Adrenal gland (tissue), 5 donors: ENCODE results near the gene FNDC4.

Experiments used
- POLR2A ChIP-seq, 2 donors: fragments of 450-650 bp; IDR thresholded peaks; one replicate each; pipeline ENCODE4 v1.6.1; 2017; ENCODE audit warnings: antibody characterized with exemption in 2 of 2, mild to moderate bottlenecking in 2 of 2, moderate library complexity in 1 of 2
- TF ChIP-seq, protein P1 (sequence below), 6 experiments: fragments of 450-650 bp in 4 of 6; fragments of 200-600 bp in 2 of 6; sonication (generic) in 1 of 6; IDR thresholded peaks; 1 replicate in 5 of 6; 2 replicates in 1 of 6; pipeline versions ENCODE4 v1.5.1 to v1.8.0; 2016 to 2021; ENCODE audit warnings: antibody characterized with exemption in 6 of 6, mild to moderate bottlenecking in 2 of 6, moderate library complexity in 1 of 6
- donor health status: DM: no; HTN: no; CAD: no.

GRCh38 chr2:27489118-27489497 is 5.9 kb downstream of the FNDC4 start:
- TF ChIP-seq, protein P1, sequence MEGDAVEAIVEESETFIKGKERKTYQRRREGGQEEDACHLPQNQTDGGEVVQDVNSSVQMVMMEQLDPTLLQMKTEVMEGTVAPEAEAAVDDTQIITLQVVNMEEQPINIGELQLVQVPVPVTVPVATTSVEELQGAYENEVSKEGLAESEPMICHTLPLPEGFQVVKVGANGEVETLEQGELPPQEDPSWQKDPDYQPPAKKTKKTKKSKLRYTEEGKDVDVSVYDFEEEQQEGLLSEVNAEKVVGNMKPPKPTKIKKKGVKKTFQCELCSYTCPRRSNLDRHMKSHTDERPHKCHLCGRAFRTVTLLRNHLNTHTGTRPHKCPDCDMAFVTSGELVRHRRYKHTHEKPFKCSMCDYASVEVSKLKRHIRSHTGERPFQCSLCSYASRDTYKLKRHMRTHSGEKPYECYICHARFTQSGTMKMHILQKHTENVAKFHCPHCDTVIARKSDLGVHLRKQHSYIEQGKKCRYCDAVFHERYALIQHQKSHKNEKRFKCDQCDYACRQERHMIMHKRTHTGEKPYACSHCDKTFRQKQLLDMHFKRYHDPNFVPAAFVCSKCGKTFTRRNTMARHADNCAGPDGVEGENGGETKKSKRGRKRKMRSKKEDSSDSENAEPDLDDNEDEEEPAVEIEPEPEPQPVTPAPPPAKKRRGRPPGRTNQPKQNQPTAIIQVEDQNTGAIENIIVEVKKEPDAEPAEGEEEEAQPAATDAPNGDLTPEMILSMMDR (IDR thresholded peaks at IDR 0.05): peak in 1 of 6 experiments; percentile 7
- TF ChIP-seq POLR2A (IDR thresholded peaks at IDR 0.05): no peak
